ENCODE measurements around the gene CDCA4. TPM values are rescaled to one million over a fixed set of nuclear protein-coding genes. Genes with fewer than 3 reads are reported as not detected.

CDCA4 gene
- total and polyA plus RNA-seq, 2 donors: 10.7 to 28.5 TPM

- Histone ChIP-seq H3K4me3 (ENCODE audit: low read length in 2 of 2) (no peak overlapping the region), H3K9me3 (ENCODE audit: control insufficient read depth in 2 of 2, insufficient read depth in 1 of 2, low read length in 1 of 2) (no peaks in the 10 kb centered on the region), H3K36me3 (ENCODE audit: control insufficient read depth in 2 of 2, insufficient read depth in 2 of 2, low read length in 1 of 2) (peaks cover 3 to 11% of the 10 kb centered on the region in 2 donors), H3K27me3 (ENCODE audit: control insufficient read depth in 2 of 2, insufficient read depth in 1 of 2, low read length in 1 of 2) (no peaks in the 10 kb centered on the region), H3K27ac (ENCODE audit: low read depth in 1 of 2, low read length in 1 of 2) (no peak overlapping the region), H3K4me1 (ENCODE audit: control insufficient read depth in 2 of 2, insufficient read depth in 2 of 2, low read length in 2 of 2) (peaks cover 19 to 27% of the 10 kb centered on the region in 2 donors)
- no peak for DNase-seq (ENCODE audit: low read depth in 6 of 9, low spot score in 9 of 9)
- 80% methylated on average over 11 of the region's 11 CpGs for WGBS
These were observed 2.3 kb upstream of the CDCA4 start for GRCh38 chr14:105023144-105023543.

GRCh38 chr14:105022276-105022670 is 1.4 kb upstream of the CDCA4 start:
- no peaks in the 10 kb centered on the region for H3K9me3 ChIP-seq (ENCODE audit: control insufficient read depth in 2 of 2, insufficient read depth in 1 of 2, low read length in 1 of 2)
- no peak overlapping the region for H3K27ac ChIP-seq (ENCODE audit: low read depth in 1 of 2, low read length in 1 of 2)
- H3K36me3 ChIP-seq (ENCODE audit: control insufficient read depth in 2 of 2, insufficient read depth in 2 of 2, low read length in 1 of 2): peaks cover 3 to 15% of the 10 kb centered on the region in 2 donors
- WGBS: 91% methylated on average over 2 of the region's 2 CpGs
- H3K4me1 ChIP-seq (ENCODE audit: control insufficient read depth in 2 of 2, insufficient read depth in 2 of 2, low read length in 2 of 2): peaks cover 19 to 31% of the 10 kb centered on the region in 2 donors
- DNase-seq (ENCODE audit: low read depth in 6 of 9, low spot score in 9 of 9): no peak
- no peak overlapping the region for H3K4me3 ChIP-seq (ENCODE audit: low read length in 2 of 2)
- no peaks in the 10 kb centered on the region for H3K27me3 ChIP-seq (ENCODE audit: control insufficient read depth in 2 of 2, insufficient read depth in 1 of 2, low read length in 1 of 2)

GRCh38 chr14:105021656-105022275 is 883 bp upstream of the CDCA4 start:
- H3K27me3 ChIP-seq (ENCODE audit: control insufficient read depth in 2 of 2, insufficient read depth in 1 of 2, low read length in 1 of 2): no peaks in the 10 kb centered on the region
- peaks cover 23 to 36% of the 10 kb centered on the region in 2 donors for H3K4me1 ChIP-seq (ENCODE audit: control insufficient read depth in 2 of 2, insufficient read depth in 2 of 2, low read length in 2 of 2)
- H3K4me3 ChIP-seq (ENCODE audit: low read length in 2 of 2): peak overlapping the region; percentile 58 to 80
- WGBS: 13% methylated on average over 20 of the region's 20 CpGs
- peaks cover 3 to 15% of the 10 kb centered on the region in 2 donors for H3K36me3 ChIP-seq (ENCODE audit: control insufficient read depth in 2 of 2, insufficient read depth in 2 of 2, low read length in 1 of 2)
- H3K9me3 ChIP-seq (ENCODE audit: control insufficient read depth in 2 of 2, insufficient read depth in 1 of 2, low read length in 1 of 2): no peaks in the 10 kb centered on the region
- peak overlapping the region; percentile 84 to 88 for H3K27ac ChIP-seq (ENCODE audit: low read depth in 1 of 2, low read length in 1 of 2)
- DNase-seq (ENCODE audit: low read depth in 6 of 9, low spot score in 9 of 9): peak in 4 of 9 donors; percentile 30 to 51 (median 38)

GRCh38 chr14:105019861-105020814 is 745 bp downstream of the CDCA4 start:
- peak in 7 of 9 donors; percentile 30 to 77 (median 45) for DNase-seq (ENCODE audit: low read depth in 6 of 9, low spot score in 9 of 9)
- no peaks in the 10 kb centered on the region for H3K27me3 ChIP-seq (ENCODE audit: control insufficient read depth in 2 of 2, insufficient read depth in 1 of 2, low read length in 1 of 2)
- H3K9me3 ChIP-seq (ENCODE audit: control insufficient read depth in 2 of 2, insufficient read depth in 1 of 2, low read length in 1 of 2): no peaks in the 10 kb centered on the region
- peak overlapping the region; percentile 85 to 88 for H3K27ac ChIP-seq (ENCODE audit: low read depth in 1 of 2, low read length in 1 of 2)
- H3K4me1 ChIP-seq (ENCODE audit: control insufficient read depth in 2 of 2, insufficient read depth in 2 of 2, low read length in 2 of 2): peaks cover 27 to 53% of the 10 kb centered on the region in 2 donors
- WGBS: 7% methylated on average over 75 of the region's 75 CpGs
- peaks cover 5 to 24% of the 10 kb centered on the region in 2 donors for H3K36me3 ChIP-seq (ENCODE audit: control insufficient read depth in 2 of 2, insufficient read depth in 2 of 2, low read length in 1 of 2)
- H3K4me3 ChIP-seq (ENCODE audit: low read length in 2 of 2): peak overlapping the region; percentile 75 to 91

GRCh38 chr14:105018414-105018813 is 2.5 kb downstream of the CDCA4 start:
- Histone ChIP-seq H3K36me3 (ENCODE audit: control insufficient read depth in 2 of 2, insufficient read depth in 2 of 2, low read length in 1 of 2) (peaks cover 5 to 29% of the 10 kb centered on the region in 2 donors), H3K9me3 (ENCODE audit: control insufficient read depth in 2 of 2, insufficient read depth in 1 of 2, low read length in 1 of 2) (no peaks in the 10 kb centered on the region), H3K4me1 (ENCODE audit: control insufficient read depth in 2 of 2, insufficient read depth in 2 of 2, low read length in 2 of 2) (peaks cover 36 to 64% of the 10 kb centered on the region in 2 donors), H3K27ac (ENCODE audit: low read depth in 1 of 2, low read length in 1 of 2) (no peak overlapping the region), H3K27me3 (ENCODE audit: control insufficient read depth in 2 of 2, insufficient read depth in 1 of 2, low read length in 1 of 2) (no peaks in the 10 kb centered on the region), H3K4me3 (ENCODE audit: low read length in 2 of 2) (no peak overlapping the region)
- DNase-seq (ENCODE audit: low read depth in 6 of 9, low spot score in 9 of 9): no peak
- WGBS: 87% methylated on average over 4 of the region's 4 CpGs

GRCh38 chr14:105015905-105016304 is 5.0 kb downstream of the CDCA4 start:
- H3K4me3 ChIP-seq (ENCODE audit: low read length in 2 of 2): no peak overlapping the region
- WGBS: 90% methylated on average over 6 of the region's 6 CpGs
- peaks cover 21 to 53% of the 10 kb centered on the region in 2 donors for H3K36me3 ChIP-seq (ENCODE audit: control insufficient read depth in 2 of 2, insufficient read depth in 2 of 2, low read length in 1 of 2)
- peaks cover 28 to 54% of the 10 kb centered on the region in 2 donors for H3K4me1 ChIP-seq (ENCODE audit: control insufficient read depth in 2 of 2, insufficient read depth in 2 of 2, low read length in 2 of 2)
- no peak for DNase-seq (ENCODE audit: low read depth in 6 of 9, low spot score in 9 of 9)
- H3K27me3 ChIP-seq (ENCODE audit: control insufficient read depth in 2 of 2, insufficient read depth in 1 of 2, low read length in 1 of 2): no peaks in the 10 kb centered on the region
- H3K9me3 ChIP-seq (ENCODE audit: control insufficient read depth in 2 of 2, insufficient read depth in 1 of 2, low read length in 1 of 2): no peaks in the 10 kb centered on the region
- peak overlapping the region in 1 of 2 donors; percentile 47 for H3K27ac ChIP-seq (ENCODE audit: low read depth in 1 of 2, low read length in 1 of 2)

- Histone ChIP-seq H3K36me3 (ENCODE audit: control insufficient read depth in 2 of 2, insufficient read depth in 2 of 2, low read length in 1 of 2) (peaks cover 25 to 58% of the 10 kb centered on the region in 2 donors), H3K27ac (ENCODE audit: low read depth in 1 of 2, low read length in 1 of 2) (peak overlapping the region in 1 of 2 donors; percentile 50)
- 86% methylated on average over 9 of the region's 9 CpGs for WGBS
These were observed 5.6 kb downstream of the CDCA4 start for GRCh38 chr14:105015242-105015641.

GRCh38 chr14:105014631-105015030 is 6.3 kb downstream of the CDCA4 start:
- no peaks in the 10 kb centered on the region for H3K27me3 ChIP-seq (ENCODE audit: control insufficient read depth in 2 of 2, insufficient read depth in 1 of 2, low read length in 1 of 2)
- no peak overlapping the region for H3K27ac ChIP-seq (ENCODE audit: low read depth in 1 of 2, low read length in 1 of 2)
- peaks cover 30 to 65% of the 10 kb centered on the region in 2 donors for H3K36me3 ChIP-seq (ENCODE audit: control insufficient read depth in 2 of 2, insufficient read depth in 2 of 2, low read length in 1 of 2)
- 63% methylated on average over 4 of the region's 4 CpGs for WGBS
- peaks cover 23 to 51% of the 10 kb centered on the region in 2 donors for H3K4me1 ChIP-seq (ENCODE audit: control insufficient read depth in 2 of 2, insufficient read depth in 2 of 2, low read length in 2 of 2)
- no peak for DNase-seq (ENCODE audit: low read depth in 6 of 9, low spot score in 9 of 9)
- no peak overlapping the region for H3K4me3 ChIP-seq (ENCODE audit: low read length in 2 of 2)
- no peaks in the 10 kb centered on the region for H3K9me3 ChIP-seq (ENCODE audit: control insufficient read depth in 2 of 2, insufficient read depth in 1 of 2, low read length in 1 of 2)

More at GRCh38 chr14:105015242-105015641, 5.6 kb downstream of the CDCA4 start:
- H3K4me3 ChIP-seq (ENCODE audit: low read length in 2 of 2): no peak overlapping the region
- DNase-seq (ENCODE audit: low read depth in 6 of 9, low spot score in 9 of 9): no peak
- H3K27me3 ChIP-seq (ENCODE audit: control insufficient read depth in 2 of 2, insufficient read depth in 1 of 2, low read length in 1 of 2): no peaks in the 10 kb centered on the region
- H3K9me3 ChIP-seq (ENCODE audit: control insufficient read depth in 2 of 2, insufficient read depth in 1 of 2, low read length in 1 of 2): no peaks in the 10 kb centered on the region
- H3K4me1 ChIP-seq (ENCODE audit: control insufficient read depth in 2 of 2, insufficient read depth in 2 of 2, low read length in 2 of 2): peaks cover 28 to 54% of the 10 kb centered on the region in 2 donors

- 95% methylated on average over 9 of the region's 9 CpGs for WGBS
- no peak for DNase-seq (ENCODE audit: low read depth in 6 of 9, low spot score in 9 of 9)
- no peak overlapping the region for H3K27ac ChIP-seq (ENCODE audit: low read depth in 1 of 2, low read length in 1 of 2)
- H3K36me3 ChIP-seq (ENCODE audit: control insufficient read depth in 2 of 2, insufficient read depth in 2 of 2, low read length in 1 of 2): peaks cover 36 to 65% of the 10 kb centered on the region in 2 donors
- H3K4me1 ChIP-seq (ENCODE audit: control insufficient read depth in 2 of 2, insufficient read depth in 2 of 2, low read length in 2 of 2): peaks cover 18 to 45% of the 10 kb centered on the region in 2 donors
- H3K4me3 ChIP-seq (ENCODE audit: low read length in 2 of 2): no peak overlapping the region
- no peaks in the 10 kb centered on the region for H3K27me3 ChIP-seq (ENCODE audit: control insufficient read depth in 2 of 2, insufficient read depth in 1 of 2, low read length in 1 of 2)
- H3K9me3 ChIP-seq (ENCODE audit: control insufficient read depth in 2 of 2, insufficient read depth in 1 of 2, low read length in 1 of 2): no peaks in the 10 kb centered on the region
These were observed 6.9 kb downstream of the CDCA4 start for GRCh38 chr14:105014032-105014431.
